Smooth muscle cell of the brain vasculature (primary cell): ENCODE data around the gene HOXA9.

Source experiments
- DNase-seq: peaks from one replicate; pipeline ENCODE4 v3.0.0-alpha.2; 2012; ENCODE audit warnings: low read depth, low spot score

The HOXA9 gene

DNA sequence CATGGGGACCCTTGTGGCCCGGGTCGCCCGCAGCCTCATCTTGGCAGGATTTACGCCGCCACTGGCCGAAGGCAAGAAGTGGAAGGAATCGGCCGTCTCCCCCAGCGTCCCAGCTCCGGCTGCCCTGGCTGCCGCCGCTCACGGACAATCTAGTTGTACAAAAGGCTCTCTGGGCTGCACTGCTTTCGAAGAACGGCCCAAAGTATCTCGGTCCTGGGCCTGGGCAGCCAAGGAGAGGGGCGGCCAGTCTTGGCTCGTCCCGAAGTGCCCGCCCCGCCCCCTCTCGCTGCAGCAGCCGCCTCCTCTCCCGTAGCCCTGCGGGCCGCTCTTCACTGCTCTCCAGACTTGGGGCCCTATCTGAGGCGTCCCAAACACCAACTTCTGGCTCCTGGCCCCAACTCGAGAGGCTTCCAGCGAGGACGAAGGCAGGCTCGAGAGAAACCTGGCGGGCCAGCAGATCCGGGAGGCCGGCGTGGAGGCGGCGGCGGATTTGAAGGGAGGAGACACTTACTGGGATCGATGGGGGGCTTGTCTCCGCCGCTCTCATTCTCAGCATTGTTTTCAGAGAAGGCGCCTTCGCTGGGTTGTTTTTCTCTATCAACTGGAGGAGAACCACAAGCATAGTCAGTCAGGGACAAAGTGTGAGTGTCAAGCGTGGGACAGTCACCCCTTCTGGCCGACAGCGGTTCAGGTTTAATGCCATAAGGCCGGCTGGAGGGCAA is 809 bp downstream of the HOXA9 start:
- no peak for DNase-seq

DNA sequence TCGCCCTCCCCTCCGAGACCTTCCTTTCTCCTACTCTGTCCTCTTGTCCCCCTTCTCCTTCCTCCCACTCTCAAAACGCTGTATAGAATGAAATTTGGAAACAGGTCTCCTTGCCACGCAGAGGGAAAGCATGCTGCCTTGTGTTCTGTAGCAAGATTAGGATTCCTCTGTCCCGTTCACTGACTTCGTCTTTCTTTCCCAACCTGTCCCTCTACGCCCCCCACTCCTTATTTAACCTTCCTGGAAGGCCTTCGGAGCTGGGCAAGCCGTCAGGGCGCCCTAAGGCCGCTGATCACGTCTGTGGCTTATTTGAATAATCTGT is 1.3 kb downstream of the HOXA9 start:
- no peak for DNase-seq

DNA sequence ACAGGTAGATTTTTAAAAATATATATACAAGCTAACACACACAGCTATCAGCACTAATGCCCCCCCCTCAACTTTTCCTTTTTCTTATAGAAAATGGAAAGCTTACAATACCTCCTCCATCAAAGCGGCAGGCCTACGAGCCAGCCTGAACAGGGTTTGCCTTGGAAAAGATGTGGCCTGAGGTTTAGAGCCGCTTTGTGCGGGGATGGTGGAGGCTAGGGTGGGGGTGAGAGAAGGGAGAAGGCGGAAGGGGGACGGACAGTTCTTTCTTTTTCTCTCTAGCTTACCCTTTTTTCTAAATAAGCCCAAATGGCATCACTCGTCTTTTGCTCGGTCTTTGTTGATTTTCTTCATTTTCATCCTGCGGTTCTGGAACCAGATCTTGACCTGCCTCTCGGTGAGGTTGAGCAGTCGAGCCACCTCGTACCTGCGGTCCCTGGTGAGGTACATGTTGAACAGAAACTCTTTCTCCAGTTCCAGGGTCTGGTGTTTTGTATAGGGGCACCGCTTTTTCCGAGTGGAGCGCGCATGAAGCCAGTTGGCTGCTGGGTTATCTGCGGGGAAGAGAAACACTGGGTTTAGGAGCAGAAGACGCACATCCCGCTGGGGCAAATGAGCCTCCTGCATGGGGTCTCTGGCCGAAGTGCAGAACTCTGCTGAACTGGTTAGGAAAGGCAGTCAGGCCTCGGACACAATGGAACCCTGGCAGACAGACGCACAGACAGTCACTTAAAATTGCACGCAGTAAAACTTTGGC is 1.9 kb downstream of the HOXA9 start:
- DNase-seq = no peak

DNA sequence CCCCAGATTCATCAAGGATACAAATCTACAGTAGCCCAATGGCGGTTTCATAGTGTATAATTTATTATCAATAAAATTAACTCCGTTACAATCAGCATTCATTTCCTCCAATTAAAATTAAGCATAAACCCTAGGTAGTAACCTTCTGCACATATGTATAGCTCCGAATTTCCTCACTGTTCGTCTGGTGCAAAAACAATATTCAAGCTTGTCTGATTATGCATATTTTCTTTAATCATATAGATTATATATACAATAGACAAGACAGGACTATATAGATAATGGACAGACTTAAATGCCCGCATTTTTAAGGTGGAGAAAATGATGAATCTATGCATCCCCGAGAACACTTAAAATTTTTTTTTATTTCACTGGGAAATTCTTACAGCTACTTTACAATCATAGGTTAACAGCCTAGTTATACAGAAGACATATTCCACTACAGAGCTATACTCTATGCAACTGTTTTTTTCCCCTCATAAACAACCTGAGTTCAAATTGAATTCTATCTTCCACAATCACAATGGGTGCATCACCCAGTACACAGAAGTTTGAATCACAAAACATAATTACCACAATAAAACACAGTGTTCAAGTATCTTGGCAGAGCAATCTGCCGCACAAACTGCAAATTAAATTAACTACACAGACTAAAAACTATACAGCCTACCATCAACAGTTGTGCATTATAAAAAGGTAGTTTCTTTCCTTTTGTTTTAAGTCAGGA is 2.6 kb downstream of the HOXA9 start:
- DNase-seq = no peak

GRCh38 chr7:27161721-27162560 is 3.4 kb downstream of the HOXA9 start:
- no peak for DNase-seq

DNA sequence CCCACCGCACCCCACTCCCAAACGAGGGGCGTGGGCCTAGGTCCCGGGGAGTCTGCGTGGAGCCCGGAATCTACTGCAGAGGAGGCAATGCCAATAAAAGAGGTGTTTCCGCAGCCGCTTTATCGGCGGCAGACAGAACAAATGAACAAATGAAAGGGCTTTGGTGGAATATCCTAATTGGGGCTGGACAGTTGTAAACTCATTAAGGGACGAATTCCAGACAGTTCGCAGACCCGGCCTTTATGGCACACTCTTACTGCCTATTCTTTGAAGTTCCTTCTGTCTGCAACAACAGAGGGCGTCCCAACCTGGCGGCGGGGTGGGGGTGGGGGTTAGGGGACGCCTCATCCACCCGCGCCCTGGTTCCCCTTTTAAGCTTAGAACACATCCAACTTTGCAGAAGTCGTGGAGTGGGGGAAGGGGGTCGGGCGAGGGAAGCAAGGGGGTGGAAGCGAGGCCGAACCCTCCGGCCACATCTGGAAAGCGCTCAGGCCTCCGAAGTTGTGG is 4.1 kb downstream of the HOXA9 start:
- DNase-seq = no peak

DNA sequence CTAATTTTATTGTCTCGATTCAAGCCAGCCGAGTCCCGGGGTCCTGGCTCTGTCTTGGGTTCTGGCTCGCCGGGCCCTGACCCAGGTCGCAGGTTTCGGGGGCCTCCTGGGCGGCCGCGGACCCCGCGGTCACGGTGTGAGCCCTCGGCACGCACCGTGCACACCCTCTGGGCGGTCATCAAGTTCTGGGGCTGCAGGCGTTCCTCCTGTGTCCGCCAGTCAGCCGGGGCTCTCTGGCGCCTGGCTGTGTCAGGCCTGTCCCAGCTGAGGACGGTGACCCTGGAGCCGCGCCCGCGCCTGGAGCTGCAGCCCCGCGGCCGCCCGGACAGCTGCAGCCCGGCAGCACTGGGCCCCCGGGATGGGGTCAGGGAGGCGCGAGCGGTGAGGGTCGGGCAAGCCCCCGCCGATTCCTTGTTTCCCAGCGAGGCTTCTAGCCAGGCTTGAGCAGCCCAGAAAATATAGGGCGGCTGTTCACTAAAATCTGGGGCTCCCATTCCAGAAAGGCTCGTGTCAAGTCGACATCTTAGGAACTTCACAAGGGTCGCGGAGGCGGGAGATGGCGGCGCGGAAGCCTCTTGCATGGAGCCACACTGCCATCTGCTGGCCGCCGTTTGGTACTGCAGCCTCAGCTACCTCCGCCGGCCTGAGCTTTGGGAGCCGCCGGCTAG is 4.7 kb downstream of the HOXA9 start:
- peak; percentile 57 for DNase-seq

- DNase-seq = no peak
Observed at GRCh38 chr7:27160145-27160545, 5.2 kb downstream of the HOXA9 start.

DNA sequence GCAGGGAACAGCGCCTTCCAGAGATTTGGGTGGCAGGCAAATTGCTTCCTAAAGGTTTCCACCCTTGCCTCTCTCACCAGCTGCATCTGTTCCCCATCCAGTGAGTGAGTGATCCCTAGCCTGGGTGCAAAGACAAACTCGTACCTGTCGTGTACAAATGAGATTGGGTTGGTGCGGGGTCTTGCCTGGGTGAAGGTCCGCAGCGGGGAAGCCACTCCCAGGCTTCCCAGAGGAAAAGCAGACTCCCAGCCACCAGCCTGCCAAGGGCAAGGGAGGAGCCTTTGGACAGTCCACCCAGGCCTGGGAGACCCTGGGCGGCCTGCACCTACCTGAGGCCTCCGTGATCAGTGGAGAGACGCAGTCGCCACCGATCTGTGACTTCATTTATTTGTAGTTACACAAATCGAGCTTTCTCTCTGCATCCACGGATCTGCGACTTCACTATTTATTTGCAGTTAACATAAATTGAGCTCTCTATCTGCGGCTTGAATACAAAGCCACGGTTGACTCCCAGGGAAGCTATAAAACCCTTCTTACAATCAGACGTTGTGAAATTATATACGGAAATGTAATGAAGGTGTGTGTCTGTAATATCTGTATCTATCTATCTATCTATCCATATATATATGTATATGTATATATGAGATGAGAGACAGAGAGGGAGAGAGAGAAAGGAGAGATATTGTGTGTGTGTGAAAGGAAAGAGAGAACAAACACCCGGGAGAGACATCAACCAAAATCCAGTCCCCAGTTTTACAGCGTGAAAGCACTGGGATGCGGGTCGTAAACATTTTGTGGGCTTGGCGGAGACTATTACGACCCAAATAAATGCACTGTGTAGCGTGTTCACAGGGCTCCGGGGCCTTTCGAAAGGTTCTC is 5.8 kb downstream of the HOXA9 start:
- no peak for DNase-seq

DNA sequence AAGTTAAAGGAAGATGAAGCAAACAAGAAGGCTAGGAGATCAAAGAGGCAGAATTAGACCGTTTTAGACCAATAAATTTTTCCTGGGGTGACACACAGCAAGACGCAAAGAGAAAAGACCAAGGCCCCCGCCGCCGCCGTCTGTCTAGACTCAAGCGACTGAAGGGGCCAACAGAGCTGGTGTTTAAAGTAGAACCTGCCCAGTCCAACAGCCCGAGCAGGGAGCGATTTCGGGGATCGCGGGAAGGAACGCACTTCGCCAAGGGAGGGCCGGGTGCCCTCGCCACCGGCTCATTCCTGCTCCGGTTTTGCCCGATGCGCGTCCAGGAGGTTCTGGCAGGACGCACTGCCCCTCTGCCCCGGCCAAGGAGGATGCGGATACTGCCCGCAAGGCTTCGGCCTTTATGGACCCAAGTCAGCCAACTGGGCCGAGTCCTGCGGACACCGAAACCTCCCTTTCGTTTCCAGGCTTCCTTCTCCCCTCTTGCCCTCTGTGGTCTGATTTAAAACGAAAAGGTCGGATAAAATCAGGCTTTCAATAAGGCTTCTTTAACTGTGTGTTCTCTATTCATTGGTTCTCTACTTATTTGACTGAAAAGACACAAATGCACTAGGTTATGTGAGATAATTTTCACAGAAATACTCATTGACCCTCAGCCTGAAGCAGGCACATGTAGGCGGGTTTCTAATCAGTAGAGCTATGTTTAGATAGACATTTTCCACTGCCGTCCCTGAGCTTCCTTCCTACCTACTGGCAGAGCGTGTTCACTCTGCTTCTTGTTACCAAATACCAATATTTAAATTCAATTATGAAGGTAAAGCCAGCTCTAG is 6.7 kb downstream of the HOXA9 start:
- no peak for DNase-seq

GRCh38 chr7:27157702-27158431 is 7.5 kb downstream of the HOXA9 start:
- no peak for DNase-seq

GRCh38 chr7:27156916-27157701 is 8.2 kb downstream of the HOXA9 start:
- DNase-seq = no peak

DNA sequence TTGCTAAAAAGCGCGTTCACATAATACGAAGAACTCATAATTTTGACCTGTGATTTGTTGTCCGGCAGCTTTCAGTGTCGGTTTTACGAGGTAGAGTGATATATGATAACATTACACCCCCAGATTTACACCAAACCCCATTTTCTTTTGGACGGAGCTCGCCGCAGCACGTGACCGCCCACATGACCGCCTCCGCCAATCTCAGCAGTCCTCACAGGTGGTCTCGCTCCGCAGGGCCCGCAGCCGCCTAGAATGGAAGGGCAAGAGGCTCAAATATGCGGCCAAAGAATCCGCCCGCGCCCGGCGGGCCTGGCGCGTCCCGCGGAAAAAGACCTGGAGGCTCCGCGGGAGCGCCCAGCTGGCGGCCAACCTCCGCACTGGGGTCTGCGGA is 8.8 kb downstream of the HOXA9 start, which contains the start of gene HOXA7:
HOXA7 (minus strand) TSS at position 168 of the 391 bp plus-strand sequence; CDS start at position 38, 130 bp downstream.
- DNase-seq = no peak

DNA sequence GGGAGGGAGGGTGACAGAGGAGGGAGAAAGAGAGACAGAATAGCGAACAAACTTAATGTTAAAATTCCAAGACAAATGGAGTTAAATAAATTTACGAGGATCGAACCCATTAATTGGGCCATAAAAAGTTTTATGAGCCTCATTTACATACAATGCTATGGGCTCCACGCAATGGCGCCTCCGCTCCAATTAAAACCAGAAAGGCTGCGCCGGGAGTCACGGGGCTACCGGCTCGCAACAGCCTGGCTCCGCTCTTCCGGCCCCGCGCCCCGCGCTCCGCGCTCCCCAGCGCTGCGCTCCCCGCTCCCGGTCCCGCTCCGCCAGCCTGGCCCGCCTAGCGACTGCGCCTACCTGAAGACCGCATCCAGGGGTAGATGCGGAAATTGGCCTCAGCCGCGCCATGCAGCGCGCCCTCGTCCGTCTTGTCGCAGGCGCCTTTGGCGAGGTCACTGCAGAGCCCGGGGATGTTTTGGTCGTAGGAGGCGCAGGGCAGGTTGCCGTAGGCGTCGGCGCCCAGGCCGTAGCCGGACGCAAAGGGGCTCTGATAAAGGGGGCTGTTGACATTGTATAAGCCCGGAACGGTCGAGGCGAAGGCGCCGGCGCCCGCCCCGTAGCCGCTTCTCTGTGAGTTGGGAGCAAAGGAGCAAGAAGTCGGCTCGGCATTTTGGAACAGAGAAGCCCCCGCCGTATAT is 9.4 kb downstream of the HOXA9 start:
- no peak for DNase-seq

- DNase-seq = no peak
Observed at GRCh38 chr7:27154901-27155815, 10.2 kb downstream of the HOXA9 start.

DNA sequence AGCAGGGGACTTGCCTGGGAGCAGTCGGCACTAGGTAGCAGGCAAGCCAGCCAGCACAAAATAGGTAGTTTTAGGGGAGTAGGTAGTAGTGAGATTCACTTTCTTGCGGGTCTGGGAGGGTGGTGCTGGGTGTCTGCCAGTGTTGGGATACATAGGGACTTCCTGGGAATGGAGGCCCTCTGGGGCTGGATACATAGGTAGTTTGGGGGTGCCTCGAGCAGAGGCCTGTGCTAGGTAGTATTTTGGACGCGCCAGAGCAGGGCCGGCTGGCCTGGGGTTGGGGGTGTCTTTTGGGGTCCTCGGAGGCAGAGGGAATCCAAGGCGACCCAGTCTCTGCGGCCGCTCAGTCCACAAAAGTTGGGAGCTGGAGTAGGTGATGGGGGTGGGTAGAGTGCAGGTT is 11.0 kb downstream of the HOXA9 start:
- no peak for DNase-seq
